DND-41 (cell line): ENCODE data around the gene RCAN2.

ENCODE experiments used
- ATAC-seq: fragments of 200-7000 bp; cut with Tn5 transposase; 3 replicates; pipeline ENCODE4 v1.9.1; 2021; ENCODE audit warnings: low read depth; ENCODE audit not compliant: insufficient read depth
- DNase-seq: peaks from one replicate; pipeline ENCODE4 v3.0.0-alpha.2; 2020
- H2AFZ ChIP-seq: 2 replicates; pipeline ENCODE4 v1.6.0; 2012; ENCODE audit warnings: low read depth, low read length
- H3K27ac ChIP-seq: 2 replicates; pipeline ENCODE4 v1.5.1; 2012; ENCODE audit warnings: low read length, inconsistent platforms
- H3K27me3 ChIP-seq: fragments of 200-600 bp; sonication (generic); 2 replicates; pipeline ENCODE4 v1.6.0; 2012; ENCODE audit warnings: low read length, mild to moderate bottlenecking, inconsistent platforms; ENCODE audit not compliant: insufficient read depth, poor library complexity
- H3K36me3 ChIP-seq: 2 replicates; pipeline ENCODE4 v1.5.1; 2012; ENCODE audit warnings: low read length, inconsistent platforms; ENCODE audit not compliant: insufficient read depth
- H3K4me1 ChIP-seq: 2 replicates; pipeline ENCODE4 v1.5.1; 2012; ENCODE audit warnings: mild to moderate bottlenecking, low read length; ENCODE audit not compliant: insufficient read depth
- H3K4me2 ChIP-seq: 2 replicates; pipeline ENCODE4 v1.6.0; 2012; ENCODE audit warnings: mild to moderate bottlenecking, moderate library complexity, low read length, inconsistent platforms; ENCODE audit not compliant: insufficient read depth
- H3K4me3 ChIP-seq, 2 experiments: fragments of 200-600 bp in 1 of 2; shearing (Covaris generic) in 1 of 2; 2 replicates each; pipeline ENCODE4 v1.5.1; 2012 to 2016; ENCODE audit warnings: inconsistent platforms in 2 of 2, low read length in 2 of 2, mild to moderate bottlenecking in 2 of 2, low read depth in 1 of 2, moderate library complexity in 1 of 2
- H3K79me2 ChIP-seq: 2 replicates; pipeline ENCODE4 v1.6.0; 2012; ENCODE audit warnings: low read length, inconsistent platforms; ENCODE audit not compliant: insufficient read depth
- H3K9ac ChIP-seq: 2 replicates; pipeline ENCODE4 v1.6.0; 2012; ENCODE audit warnings: low read depth, mild to moderate bottlenecking, inconsistent platforms, low read length, moderate library complexity
- H3K9me3 ChIP-seq: 2 replicates; pipeline ENCODE4 v1.5.1; 2012; ENCODE audit warnings: low read length, moderate library complexity, mild to moderate bottlenecking, inconsistent platforms; ENCODE audit not compliant: insufficient read depth, severe bottlenecking
- H4K20me1 ChIP-seq: 2 replicates; pipeline ENCODE4 v1.6.0; 2012; ENCODE audit warnings: low read length; ENCODE audit not compliant: insufficient read depth
- EZH2 ChIP-seq: IDR thresholded peaks from 3 replicates; pipeline ENCODE4 v1.6.1; 2012; ENCODE audit warnings: borderline replicate concordance, low read depth, mild to moderate bottlenecking, moderate library complexity, low read length, inconsistent platforms; ENCODE audit not compliant: severe bottlenecking
- TF ChIP-seq, protein P1 (sequence below): IDR thresholded peaks from 2 replicates; pipeline ENCODE4 v1.5.1; 2012; ENCODE audit warnings: borderline replicate concordance, low read length, moderate library complexity, mild to moderate bottlenecking; ENCODE audit not compliant: poor library complexity, severe bottlenecking; ENCODE audit errors: extremely low read depth

Gene RCAN2

DNA sequence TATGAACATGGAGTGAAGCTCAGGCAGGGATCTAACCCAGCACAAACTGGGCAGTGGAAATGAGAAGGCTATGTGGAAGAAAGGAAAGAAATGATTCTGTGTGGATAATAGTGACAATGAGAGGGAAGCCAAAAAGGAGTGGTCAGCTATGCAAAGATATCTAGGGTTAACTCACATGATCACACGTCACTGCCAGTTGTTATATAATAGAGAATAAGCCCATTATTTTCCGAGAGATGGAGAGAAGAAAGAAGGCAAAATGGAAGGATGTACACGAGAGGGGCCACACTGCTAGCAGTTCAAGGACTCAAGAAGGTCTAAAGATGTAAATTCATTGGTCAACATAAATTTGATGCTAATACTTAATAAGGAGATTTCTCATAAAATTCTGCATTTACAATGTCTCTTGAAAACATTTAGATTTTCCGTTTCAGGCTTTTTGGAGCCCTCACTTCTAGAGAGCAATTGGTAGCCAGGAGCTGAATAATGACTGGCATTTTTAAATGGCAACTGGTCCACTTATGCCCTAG is 18.8 kb upstream of the RCAN2 start:
- no peaks in the 10 kb centered on the region for H3K9me3 ChIP-seq
- no peak for TF ChIP-seq EZH2
- TF ChIP-seq, protein P1, sequence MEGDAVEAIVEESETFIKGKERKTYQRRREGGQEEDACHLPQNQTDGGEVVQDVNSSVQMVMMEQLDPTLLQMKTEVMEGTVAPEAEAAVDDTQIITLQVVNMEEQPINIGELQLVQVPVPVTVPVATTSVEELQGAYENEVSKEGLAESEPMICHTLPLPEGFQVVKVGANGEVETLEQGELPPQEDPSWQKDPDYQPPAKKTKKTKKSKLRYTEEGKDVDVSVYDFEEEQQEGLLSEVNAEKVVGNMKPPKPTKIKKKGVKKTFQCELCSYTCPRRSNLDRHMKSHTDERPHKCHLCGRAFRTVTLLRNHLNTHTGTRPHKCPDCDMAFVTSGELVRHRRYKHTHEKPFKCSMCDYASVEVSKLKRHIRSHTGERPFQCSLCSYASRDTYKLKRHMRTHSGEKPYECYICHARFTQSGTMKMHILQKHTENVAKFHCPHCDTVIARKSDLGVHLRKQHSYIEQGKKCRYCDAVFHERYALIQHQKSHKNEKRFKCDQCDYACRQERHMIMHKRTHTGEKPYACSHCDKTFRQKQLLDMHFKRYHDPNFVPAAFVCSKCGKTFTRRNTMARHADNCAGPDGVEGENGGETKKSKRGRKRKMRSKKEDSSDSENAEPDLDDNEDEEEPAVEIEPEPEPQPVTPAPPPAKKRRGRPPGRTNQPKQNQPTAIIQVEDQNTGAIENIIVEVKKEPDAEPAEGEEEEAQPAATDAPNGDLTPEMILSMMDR = no peak
- no peak for ATAC-seq

DNA sequence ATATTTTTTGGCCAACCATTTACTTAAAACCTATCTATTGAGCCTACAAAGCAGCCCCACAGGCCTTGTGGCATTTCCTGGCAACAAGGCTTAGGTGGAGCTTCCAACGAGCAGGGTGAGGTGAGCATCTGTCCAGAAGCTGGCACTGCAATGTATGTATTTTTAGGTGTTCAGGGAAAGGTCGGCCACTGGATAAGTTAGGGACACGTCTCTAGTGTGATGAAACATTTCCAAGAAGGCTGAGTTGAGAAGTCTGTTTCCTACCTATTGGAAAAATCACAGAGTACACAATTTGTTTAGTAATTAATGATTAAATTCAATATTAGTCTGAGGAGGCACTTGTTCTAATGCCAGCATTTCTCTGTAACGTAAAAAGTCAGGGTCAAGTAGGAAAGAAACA is 17.8 kb upstream of the RCAN2 start:
- TF ChIP-seq, protein P1 = no peak
- TF ChIP-seq EZH2 = no peak
- H3K4me2 ChIP-seq = no peak overlapping the region
- H3K9me3 ChIP-seq = no peaks in the 10 kb centered on the region
- H3K27ac ChIP-seq = no peak overlapping the region
- no peak for ATAC-seq
- no peak overlapping the region for H2AFZ ChIP-seq
- H3K9ac ChIP-seq = no peak overlapping the region
- H3K27me3 ChIP-seq = peaks cover 6% of the 10 kb centered on the region
- H3K79me2 ChIP-seq = no peaks in the 10 kb centered on the region
- no peaks in the 10 kb centered on the region for H4K20me1 ChIP-seq
- H3K36me3 ChIP-seq = no peaks in the 10 kb centered on the region
- H3K4me3 ChIP-seq = no peak overlapping the region
- DNase-seq = no peak
- H3K4me1 ChIP-seq = no peaks in the 10 kb centered on the region

More for the DNA sequence above, 18.8 kb upstream of the RCAN2 start:
- Histone ChIP-seq H3K4me2 (no peak overlapping the region), H2AFZ (no peak overlapping the region), H3K79me2 (no peaks in the 10 kb centered on the region), H3K4me1 (no peaks in the 10 kb centered on the region), H4K20me1 (no peaks in the 10 kb centered on the region), H3K9ac (no peak overlapping the region), H3K4me3 (no peak overlapping the region), H3K27ac (no peak overlapping the region), H3K36me3 (no peaks in the 10 kb centered on the region), H3K27me3 (peaks cover 6% of the 10 kb centered on the region)
- no peak for DNase-seq

DNA sequence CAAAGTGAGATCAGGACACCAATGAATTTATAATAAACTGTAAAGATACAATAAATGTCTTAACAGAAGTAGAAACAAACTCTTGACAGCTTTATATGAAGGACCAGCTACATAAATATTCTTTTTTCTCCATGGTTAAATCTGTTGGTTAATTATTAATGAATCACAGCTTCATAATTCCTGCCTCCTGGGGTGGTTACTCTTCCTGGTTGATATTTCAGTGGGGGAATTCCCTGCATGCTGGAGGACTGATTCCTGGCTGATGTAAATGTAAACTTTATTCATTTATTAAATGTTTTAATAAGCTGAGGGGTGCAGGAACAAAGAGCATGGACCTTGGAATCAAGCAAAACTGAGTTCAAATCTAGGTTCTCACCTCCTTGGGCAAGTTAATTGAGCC is 16.2 kb upstream of the RCAN2 start:
- no peak overlapping the region for H3K4me3 ChIP-seq
- no peak overlapping the region for H3K9ac ChIP-seq
- no peaks in the 10 kb centered on the region for H3K9me3 ChIP-seq
- no peaks in the 10 kb centered on the region for H3K4me1 ChIP-seq
- TF ChIP-seq, protein P1 = no peak
- no peak for TF ChIP-seq EZH2
- no peak overlapping the region for H2AFZ ChIP-seq
- DNase-seq = no peak
- ATAC-seq = no peak
- no peak overlapping the region for H3K4me2 ChIP-seq
- H3K79me2 ChIP-seq = no peaks in the 10 kb centered on the region
- peaks cover 6% of the 10 kb centered on the region for H3K27me3 ChIP-seq
- H4K20me1 ChIP-seq = no peaks in the 10 kb centered on the region
- no peaks in the 10 kb centered on the region for H3K36me3 ChIP-seq
- no peak overlapping the region for H3K27ac ChIP-seq
